Nephron progenitor cell (in vitro differentiated cells): ENCODE data around the gene KLHL14.

Source experiments
- DNase-seq: peaks from one replicate; pipeline ENCODE4 v3.0.0; 2021
- H3K27ac Mint-ChIP-seq: 2 replicates; pipeline ENCODE4 v1.8.0; 2021; ENCODE audit warnings: mild to moderate bottlenecking, moderate library complexity, mixed read lengths
- H3K27me3 Mint-ChIP-seq: 2 replicates; pipeline ENCODE4 v1.8.0; 2021; ENCODE audit warnings: mild to moderate bottlenecking, low read depth, mixed read lengths; ENCODE audit not compliant: poor library complexity
- H3K36me3 Mint-ChIP-seq: 2 replicates; pipeline ENCODE4 v1.8.0; 2021; ENCODE audit warnings: low read depth, mixed read lengths
- H3K4me1 Mint-ChIP-seq: 2 replicates; pipeline ENCODE4 v1.8.0; 2021; ENCODE audit warnings: mixed read lengths
- H3K4me3 Mint-ChIP-seq: 2 replicates; pipeline ENCODE4 v1.8.0; 2021; ENCODE audit warnings: mild to moderate bottlenecking, moderate library complexity, mixed read lengths
- H3K9me3 Mint-ChIP-seq: 2 replicates; pipeline ENCODE4 v1.8.0; 2021; ENCODE audit warnings: mild to moderate bottlenecking, moderate library complexity, mixed read lengths
- TF ChIP-seq, protein P1 (sequence below): fragments of 200-600 bp; sonication (generic); IDR thresholded peaks from 2 replicates; pipeline ENCODE4 v1.5.0; 2021; ENCODE audit warnings: antibody characterized with exemption

The KLHL14 gene

DNA sequence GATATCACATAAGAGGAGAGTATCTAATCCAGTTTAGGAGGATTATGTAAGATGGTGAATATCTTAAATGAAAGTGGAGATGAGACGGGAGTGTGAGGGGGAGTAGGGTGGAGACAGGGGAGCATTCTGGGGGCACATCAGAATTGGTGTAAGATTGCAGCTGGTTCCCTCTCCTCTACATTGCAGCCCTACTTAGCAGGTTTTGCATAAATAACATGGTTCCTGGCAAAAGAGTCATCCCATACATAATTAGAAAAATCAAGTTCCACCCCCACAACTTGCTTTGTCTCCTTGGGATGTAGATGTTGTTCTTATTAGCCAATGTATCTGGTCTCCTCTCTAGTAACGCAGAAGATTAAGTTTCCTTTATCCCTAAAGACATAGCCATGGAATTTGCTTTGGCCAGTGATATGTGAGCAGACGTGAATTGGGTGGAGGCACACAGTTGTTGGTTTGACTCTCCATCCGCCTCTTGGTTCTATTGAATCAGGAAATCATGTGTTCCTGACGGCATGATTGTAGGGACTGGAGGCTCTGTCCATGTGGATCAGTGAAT, 137.9 kb downstream of the KLHL14 start:
- peaks cover 18% of the 10 kb centered on the region for H3K4me1 Mint-ChIP-seq
- H3K27ac Mint-ChIP-seq: no peak overlapping the region
- no peak for DNase-seq
- no peaks in the 10 kb centered on the region for H3K36me3 Mint-ChIP-seq
- H3K9me3 Mint-ChIP-seq: no peaks in the 10 kb centered on the region
- H3K4me3 Mint-ChIP-seq: no peak overlapping the region
- TF ChIP-seq, protein P1, sequence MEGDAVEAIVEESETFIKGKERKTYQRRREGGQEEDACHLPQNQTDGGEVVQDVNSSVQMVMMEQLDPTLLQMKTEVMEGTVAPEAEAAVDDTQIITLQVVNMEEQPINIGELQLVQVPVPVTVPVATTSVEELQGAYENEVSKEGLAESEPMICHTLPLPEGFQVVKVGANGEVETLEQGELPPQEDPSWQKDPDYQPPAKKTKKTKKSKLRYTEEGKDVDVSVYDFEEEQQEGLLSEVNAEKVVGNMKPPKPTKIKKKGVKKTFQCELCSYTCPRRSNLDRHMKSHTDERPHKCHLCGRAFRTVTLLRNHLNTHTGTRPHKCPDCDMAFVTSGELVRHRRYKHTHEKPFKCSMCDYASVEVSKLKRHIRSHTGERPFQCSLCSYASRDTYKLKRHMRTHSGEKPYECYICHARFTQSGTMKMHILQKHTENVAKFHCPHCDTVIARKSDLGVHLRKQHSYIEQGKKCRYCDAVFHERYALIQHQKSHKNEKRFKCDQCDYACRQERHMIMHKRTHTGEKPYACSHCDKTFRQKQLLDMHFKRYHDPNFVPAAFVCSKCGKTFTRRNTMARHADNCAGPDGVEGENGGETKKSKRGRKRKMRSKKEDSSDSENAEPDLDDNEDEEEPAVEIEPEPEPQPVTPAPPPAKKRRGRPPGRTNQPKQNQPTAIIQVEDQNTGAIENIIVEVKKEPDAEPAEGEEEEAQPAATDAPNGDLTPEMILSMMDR: no peak
- H3K27me3 Mint-ChIP-seq: peaks cover 8% of the 10 kb centered on the region

DNA sequence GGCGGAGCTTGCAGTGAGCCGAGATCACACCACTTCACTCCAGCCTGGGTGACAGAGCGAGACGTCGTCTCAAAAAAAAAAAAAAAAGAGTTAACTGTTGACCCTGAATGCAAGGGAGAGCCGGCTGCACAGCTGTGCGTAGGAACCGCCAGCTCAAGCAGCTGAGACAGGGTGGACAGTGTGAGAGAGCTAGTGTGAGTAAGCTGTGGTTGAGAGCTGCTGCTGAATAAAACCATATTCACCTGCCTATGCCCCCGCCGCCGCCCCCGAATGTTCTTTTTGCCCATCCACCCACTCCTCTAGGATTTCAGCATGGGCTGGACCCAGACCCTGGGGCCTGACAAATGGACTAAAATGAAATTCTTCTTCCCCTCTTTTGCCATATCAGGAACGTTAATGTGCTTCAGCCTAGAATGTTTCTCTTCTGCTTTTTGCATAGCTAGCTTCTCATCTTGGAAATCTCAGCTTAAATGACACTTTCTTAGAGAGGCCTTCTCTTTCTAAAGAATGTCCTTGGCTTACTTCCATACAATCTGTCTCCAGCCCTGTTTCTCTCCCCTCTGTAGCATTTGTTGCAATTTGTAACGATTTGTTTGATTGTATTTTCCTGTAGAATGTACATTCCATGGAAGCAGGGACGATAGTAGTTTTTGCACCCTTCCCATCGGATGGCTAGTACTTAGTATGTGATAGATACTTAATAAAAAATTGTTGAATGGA, 142.7 kb downstream of the KLHL14 start:
- Mint-ChIP-seq H3K36me3 (peaks cover 4% of the 10 kb centered on the region), H3K4me1 (peaks cover 20% of the 10 kb centered on the region), H3K9me3 (peaks cover 5% of the 10 kb centered on the region), H3K4me3 (no peak overlapping the region), H3K27me3 (peaks cover 14% of the 10 kb centered on the region), H3K27ac (no peak overlapping the region)
- TF ChIP-seq, protein P1: no peak
- no peak for DNase-seq

DNA sequence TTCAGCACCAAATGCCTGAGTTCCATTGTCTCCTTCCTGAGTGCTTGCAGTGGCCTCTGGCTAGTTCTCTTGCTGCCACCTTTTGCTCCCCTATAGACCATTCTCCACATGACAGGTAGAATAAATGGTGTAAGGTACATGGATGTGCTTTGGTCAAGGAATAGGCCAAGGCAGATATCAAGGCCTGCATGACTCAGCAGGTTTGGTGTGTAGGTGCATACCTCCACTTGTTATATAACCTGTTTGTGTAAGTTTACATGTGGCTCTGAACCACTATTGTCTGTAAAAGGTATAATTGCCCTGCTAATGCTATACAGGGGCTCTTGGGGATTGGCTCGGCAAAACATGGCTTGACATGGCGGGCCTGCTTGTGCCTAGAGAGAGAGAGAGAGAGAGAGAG, 143.5 kb downstream of the KLHL14 start:
- no peak for DNase-seq
- TF ChIP-seq, protein P1: no peak
- H3K4me3 Mint-ChIP-seq: no peak overlapping the region
- peaks cover 19% of the 10 kb centered on the region for H3K4me1 Mint-ChIP-seq
- peaks cover 13% of the 10 kb centered on the region for H3K27me3 Mint-ChIP-seq
- H3K9me3 Mint-ChIP-seq: peaks cover 5% of the 10 kb centered on the region
- no peak overlapping the region for H3K27ac Mint-ChIP-seq
- H3K36me3 Mint-ChIP-seq: peaks cover 4% of the 10 kb centered on the region

DNA sequence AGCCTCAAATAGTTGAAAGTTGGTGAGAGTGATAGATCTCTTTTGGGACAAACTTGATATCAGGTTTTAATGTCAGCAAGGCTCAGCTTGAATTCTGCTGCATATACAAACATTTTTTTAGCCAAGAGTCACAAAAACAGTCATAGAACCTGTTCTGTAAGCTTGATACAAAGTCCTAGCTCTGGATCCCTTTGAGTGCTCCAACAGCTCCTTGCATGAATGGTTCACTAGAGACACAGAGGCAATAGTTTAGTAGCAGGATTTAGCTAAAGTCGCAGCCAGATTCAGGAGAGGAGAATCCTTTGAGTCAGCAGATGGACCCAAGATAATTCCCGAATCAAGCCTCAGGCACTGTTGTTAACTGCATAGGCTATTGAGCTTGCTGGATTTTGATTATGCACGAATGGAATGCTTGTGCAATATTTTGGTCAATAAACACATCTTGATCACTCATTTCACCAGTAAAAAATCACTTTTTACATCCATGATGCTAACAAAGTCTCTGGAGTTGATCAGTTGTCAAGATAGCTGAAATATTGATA, 148.6 kb downstream of the KLHL14 start:
- TF ChIP-seq, protein P1: no peak
- DNase-seq: no peak
- Mint-ChIP-seq H3K4me3 (no peak overlapping the region), H3K4me1 (peaks cover 32% of the 10 kb centered on the region), H3K36me3 (peaks cover under 1% of the 10 kb centered on the region), H3K27ac (no peak overlapping the region), H3K27me3 (peaks cover 9% of the 10 kb centered on the region), H3K9me3 (peaks cover 18% of the 10 kb centered on the region)

DNA sequence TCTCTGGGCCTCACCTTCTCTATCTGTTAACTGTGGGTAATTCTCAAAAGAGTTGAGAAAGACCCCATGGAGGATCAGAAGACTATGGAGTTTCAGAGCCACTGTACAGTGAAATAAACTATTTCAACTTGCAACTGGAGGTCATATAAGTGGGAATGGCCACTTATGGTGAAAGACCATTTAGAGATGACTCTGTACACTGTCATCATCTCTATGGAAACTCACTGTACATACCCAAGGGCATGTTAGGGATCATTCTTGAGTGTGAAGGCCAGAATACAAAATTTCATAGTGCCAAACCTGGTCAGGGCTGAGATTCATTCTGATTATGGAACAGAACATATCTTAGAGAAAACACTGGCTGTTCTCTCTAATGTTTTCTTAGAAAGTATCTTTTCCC, 149.3 kb downstream of the KLHL14 start:
- Mint-ChIP-seq H3K27ac (no peak overlapping the region), H3K4me1 (peaks cover 35% of the 10 kb centered on the region), H3K27me3 (peaks cover 9% of the 10 kb centered on the region), H3K9me3 (peaks cover 18% of the 10 kb centered on the region), H3K4me3 (no peak overlapping the region), H3K36me3 (no peaks in the 10 kb centered on the region)
- DNase-seq: no peak
- TF ChIP-seq, protein P1: no peak
